HG03039 (cell line): ENCODE measurements around the gene NECAB3.

ENCODE experiments used
- ATAC-seq: cut with Tn5 transposase; IDR thresholded peaks from one replicate; pipeline ENCODE4 v1.9.1; 2021; ENCODE audit warnings: mild to moderate bottlenecking, moderate library complexity; ENCODE audit not compliant: unreplicated experiment

The NECAB3 gene

DNA sequence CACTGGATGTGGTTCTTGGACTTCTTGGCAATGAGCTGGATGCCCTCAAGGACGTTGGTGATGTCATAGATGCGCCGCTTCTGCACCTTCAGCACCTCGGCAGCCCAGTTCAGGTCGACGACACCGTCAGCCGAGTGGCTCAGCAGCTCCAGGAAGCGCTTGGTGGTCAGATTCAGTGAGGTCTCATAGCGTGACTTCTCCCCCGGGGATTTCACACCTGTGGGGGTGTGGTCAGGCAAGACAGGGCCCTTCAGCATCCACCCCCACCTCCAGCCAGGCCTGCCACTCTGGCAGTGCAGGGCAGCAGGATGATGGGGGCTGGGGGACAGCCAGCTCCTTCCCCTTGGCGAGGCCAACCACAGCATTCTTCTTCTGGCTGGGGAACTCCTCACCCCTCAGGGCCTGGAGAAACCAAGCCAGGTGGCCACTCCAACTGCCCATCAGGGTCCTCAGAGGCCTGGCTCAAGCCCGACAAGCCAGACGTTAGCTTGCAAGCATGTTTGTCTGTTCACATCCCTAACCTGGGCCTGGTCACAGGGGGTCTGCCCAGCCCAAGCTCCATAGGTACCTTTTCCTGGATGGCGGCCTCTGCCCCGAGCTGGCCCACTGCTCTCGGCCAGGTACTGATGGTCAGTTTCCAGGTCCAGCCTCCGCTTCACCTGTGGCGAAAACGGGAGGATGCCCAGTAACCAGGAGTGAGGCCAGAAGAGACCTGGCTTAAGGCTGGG is 5.7 kb upstream of the NECAB3 start:
- ATAC-seq = no peak

DNA sequence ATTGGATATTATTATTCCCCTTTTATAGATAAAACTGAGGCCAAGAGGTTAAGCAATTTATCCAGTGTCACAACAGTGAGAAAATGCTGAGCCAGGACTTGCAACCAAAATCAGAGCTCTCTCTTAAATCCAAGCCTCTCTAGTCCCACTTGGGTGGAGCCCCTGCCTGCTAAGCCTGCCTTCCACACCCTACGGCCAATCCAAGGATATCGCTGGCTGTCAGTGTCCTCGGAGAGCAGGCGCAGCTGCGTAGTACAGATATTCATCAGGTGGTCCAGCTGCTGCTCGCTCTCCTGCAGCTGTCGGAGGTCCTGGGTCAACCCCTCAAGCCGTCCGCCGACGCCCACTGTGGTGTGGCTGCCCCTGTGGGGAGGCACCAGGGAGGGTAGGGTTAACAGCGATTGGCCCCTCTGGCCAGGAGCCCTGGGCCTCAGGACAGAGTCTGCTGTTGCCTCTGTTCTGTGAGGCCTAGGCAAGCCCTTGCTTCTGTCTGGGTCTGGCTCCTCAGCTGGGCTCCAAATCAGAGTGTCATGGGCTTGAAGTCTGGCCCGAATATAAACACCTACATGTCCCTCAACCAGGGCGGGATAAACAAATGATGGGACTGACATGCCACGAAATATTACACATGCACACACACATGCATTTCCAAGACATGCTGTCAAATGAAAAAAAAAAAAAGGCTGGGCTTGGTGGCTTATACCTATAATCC is 3.9 kb upstream of the NECAB3 start:
- no peak for ATAC-seq

DNA sequence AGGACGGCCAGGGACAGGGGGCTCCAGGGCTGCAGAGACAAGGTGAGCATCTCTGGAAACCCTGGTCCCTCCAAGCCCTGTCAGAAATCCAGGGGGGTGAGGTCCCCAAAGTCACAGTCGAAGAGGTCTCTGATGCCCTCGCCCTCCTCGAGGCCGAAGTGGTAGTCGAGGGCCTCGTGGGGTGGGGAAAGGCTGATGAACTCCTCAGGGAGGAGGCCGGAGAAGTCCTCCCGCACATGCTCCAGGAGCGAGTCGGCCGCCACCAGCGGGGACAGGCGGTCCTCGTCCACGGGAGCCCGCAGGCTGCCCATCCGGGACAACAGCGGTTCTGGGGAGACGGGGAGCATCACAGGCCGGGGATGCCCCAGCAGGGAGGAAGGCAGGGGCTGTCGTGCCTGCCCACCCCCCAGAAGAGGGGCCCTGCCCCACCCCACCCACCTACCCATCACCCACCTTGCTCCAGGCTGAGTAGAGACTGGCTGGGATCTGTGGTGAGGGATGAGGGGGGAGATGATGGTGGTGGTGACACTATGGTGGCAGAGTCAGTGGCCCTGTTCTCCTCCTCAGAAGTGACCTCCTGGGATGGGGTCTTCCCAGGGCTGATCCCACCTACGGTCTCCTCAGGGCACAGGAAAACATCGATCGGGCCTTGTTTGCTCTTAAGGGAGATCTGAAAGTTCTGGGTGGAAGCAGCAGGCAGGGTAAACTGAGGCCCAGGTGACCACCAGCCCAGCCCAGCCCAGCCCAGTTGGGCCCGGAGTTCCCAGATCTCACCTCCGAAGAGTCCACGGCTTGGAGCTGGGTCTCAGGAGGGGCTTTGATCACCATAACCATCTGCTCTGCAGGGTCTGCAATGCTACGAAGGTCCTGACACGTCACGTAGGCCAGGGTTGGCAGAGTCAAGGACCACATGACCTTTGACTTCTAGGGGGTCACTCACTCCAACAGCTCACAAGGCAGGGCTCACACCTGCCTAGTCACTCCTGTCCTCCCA is 2.7 kb upstream of the NECAB3 start:
- ATAC-seq = no peak

DNA sequence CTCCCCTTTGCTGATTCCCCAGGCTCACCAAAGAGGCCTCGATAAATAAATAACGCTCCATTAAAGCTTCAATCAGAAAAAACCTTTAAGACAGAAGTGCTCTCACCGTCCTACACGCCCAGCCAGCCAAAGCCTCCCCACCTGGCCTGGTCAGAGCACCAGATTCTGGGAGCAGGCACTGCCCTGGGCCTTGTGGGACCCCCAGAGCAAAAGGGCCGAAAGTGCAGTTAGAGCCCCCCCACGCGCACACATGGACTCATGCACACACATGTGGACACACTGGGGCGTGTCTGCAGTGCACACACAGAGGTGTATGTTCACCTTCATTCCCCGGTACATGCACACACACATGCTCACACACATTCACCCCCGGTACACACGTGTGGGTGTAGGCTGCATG is 1.9 kb upstream of the NECAB3 start:
- ATAC-seq = no peak

DNA sequence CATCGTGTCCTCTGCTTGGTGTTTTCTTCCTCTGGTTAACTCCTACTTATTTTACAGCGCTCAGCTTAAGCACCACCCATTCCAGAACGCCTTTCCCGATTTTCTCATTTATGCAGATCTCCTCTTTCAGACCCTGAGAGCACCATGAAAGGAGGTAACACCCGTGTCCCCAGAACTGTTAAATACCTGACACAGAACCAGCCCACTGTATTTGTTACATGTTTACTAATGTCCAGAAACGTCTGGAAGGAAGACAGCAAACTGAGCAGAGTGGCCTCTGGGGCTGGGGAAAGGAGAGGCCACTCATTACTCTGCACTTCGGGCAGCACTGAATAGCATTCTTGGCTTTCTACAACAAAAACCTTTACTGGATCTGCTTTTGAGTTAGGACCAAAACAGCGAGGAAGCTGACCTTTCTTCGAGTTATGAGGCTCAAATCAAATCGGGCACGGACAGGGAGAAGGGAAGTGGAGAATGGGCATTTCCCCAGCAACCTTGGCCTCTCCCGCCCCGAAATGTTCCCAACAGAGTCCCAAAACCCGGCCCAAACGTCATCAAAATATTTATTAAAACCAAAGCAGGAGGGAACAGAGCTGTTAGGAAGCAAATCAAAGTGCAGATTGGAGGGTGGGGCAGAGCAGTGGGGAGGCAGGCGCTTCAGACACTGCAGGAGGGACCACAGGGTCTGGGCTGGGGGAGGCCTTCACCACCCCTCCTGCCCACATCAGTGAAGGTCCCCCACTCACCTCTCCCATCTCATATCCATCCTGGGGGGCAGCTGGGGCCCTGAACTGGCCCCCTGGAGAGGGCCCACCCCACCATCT is 1.1 kb upstream of the NECAB3 start:
- ATAC-seq = no peak

DNA sequence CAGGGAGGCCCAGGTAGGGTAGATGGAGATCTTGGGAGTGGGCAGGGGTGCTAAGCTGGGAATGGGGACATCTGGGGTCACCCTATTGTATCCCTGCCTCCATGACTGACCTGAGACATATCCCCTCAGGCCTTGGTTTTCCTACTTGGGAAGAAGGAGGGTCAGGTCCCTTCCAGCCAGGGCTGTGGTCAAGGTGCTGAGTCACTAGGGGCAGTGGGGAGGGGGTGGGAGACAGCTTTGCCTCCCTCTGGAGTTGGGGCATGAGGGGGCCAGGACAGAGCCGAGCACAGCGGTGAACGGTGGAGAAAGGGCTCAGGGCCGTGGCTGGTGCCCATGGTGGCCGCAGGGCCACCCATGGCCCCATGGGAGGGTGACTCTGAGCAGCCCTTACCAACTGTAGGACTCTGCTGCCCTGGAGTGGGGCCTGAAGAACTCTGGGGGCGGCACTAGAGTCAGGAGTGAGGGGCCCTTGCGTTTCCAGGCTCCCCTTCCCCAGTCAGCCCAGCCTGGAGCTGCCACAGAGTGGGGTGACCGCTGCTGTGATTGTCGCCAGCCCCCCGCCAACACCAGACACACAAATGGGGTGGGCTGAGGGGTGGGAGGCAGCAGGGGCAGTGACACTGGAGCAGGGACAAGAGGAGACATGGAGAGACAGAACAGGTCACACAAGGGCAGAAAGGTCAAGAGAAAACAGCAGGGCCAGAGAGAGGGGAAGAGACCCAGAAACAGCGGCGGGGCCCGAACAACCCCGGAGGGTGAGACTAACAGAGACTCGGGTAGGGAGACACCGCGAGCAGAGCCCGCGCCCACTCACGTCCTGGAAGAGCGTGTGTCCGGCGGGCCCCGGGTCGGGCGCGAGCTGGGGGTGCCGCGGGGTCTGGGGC is 576 bp downstream of the NECAB3 start:
- ATAC-seq = no peak

DNA sequence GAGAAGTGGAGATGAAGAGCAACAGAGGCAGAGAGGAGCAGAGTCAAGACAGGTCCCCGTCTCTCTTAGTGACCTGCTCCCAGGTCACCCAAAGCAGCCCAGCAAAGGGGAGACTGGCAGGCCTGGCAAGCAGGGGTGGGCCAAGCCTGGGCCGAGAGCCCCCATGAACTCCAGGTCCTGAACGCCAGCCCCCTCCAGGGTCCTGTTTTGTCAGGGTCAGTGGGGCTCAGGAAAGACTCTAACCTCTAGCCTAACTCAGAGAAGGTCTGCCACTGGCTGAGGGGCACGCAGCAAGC is 1.2 kb downstream of the NECAB3 start:
- no peak for ATAC-seq

DNA sequence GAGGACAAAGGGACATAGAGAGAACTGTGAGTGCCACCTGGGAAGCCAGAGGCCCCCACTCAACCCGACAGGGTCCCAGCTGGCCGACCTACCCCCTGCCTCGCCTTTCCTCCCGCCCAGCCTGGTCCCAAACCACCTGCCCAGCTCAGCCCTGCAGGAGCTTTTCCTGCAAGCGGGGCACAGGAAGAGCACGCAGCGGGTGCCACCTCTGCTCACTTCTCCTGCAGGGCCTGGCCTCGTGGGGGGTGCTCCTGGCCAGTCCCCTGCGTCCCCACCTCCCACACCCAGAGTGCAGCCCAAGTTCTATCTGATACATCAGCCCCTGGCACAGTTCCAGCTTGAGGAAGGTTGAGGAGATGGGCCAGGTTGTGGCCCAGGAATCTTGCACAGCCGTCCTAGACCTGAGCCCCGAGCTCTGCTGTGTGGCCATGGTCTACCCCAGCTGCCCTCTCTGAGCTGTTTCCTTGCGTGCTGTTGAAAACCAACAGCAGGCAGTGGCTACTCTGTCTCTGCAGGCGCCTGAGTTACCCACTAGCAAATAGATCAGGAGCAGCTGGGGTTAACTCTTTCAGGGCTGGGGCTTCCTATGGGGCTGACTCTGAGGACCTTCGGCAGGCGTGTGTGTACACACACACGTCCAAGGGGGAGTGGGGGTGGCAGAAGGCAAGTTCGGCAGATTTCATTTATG is 1.7 kb downstream of the NECAB3 start:
- ATAC-seq = no peak

DNA sequence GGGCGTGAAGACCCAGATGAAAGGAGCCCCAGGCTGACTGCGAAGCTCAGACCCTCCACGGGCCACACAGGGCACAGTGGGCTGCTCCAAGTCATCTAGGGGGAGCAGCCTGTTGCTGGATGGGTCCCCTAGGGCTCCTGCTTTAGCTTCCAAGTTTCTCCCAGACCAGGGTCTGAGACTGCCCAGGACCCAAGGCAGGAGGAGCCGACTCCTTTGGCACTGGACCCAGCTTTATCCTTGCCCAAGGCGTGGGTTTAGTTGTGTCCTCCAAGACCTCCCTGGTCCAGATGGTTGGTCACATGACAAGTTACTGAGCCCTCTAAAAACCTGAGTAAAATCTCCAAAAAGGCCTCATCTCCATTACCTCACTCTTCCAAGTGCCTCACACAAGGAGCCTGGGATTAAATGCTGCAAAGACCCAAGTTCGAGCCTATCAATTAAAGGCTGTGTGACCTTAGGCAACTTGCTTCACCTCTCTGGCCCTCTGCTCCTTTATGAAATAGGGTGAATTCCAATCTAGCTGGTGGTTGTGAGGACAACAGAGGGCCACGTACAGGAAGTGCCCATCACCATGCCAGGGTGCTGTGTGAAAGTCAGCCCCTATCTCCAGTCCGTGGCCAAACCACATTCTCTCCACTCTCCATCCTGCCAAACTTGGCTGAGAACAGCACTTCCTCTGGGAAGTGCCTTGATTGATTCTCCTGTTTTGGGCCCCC is 2.5 kb downstream of the NECAB3 start:
- ATAC-seq = no peak

DNA sequence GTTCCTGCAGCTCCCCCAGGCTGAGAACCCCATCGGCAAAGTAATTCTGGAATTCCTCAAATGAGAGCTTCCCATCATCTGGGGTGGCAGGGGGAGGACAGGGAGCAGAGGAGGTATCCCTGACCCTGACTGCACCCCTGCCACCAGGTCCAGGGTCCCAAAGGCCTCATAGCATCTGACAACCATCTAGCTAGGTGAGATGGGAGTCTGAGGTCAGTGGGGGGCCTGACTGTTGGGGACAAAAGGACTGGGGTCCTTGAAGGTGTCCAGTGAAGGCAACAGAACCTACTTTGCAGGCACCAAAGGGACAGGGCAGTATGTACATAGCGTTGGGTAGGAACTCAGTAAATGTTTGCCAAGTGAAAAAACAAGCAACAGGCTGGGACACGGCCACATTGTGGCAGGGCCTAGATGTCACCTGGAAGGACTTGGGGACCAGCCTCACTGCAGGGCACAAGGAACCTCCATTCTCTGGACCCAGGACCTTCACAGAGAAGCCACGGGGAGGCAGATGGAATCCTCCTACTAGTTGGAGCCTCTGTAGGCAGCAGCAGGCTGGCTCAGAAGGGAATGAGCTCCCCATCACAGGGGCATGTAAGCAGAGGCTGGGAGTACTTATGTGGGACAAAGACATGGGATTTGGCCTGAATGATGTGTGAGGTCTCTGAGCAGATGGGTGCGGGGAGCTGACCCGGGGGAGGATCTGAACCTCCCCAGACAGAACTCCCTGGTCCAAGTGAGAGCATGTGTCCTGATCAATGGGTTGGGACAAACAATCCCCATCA is 3.3 kb downstream of the NECAB3 start:
- no peak for ATAC-seq

DNA sequence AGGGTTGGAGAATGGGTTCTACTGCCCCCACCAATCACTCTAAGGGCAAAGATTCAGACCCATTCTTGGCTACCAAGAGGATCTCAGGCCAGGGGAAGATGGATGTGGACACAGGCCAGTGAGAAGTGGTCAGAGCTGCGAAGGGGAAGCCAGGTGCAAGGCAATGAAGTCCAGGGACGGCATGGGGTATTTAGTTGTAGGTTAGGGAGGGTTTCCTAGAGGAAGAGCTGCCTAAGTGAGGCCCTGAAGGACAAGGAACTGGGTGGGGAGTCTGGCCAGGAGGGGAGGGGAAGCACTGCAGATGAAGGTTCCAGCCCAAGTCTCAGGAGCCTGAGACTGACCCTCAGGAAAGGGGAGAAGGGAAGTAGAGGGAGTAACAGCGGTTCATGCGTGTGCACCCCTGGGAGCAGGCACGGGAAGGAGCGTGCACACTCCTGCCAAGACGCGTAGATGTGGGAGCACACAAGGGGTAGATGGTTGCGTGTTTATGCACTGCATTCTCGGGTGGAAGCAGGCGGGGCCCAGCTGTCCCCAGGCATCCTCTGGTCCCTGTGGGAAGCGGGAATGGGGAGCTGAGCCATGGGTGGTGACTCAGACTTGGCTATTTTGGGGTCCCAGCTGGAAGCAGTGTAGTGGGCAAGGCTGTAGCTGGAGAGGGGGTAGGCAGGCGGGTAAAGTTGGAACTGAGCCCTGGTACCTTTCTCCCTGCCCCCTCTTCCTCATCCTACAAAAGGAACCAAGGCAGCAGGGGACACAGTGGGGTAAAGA is 4.2 kb downstream of the NECAB3 start:
- no peak for ATAC-seq

DNA sequence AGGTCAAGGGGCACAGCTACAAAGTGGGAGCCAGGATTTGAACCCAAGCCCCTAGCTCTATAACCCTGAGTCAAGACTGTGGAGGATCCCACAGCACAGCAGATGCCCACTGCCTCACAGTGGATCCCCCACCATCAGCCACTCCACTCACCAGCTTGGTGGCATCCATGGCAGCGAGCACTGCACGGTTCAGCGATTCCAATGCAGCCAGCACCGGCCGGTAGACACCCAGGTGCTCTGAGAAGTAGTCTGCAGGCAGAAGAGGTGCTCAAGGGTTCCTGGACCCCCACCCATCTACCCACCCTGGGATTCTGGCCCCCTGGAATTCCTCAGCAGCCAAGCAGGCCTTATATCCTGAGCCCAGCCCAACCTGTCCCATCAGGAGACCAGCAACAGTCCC is 5.0 kb downstream of the NECAB3 start:
- ATAC-seq = no peak

DNA sequence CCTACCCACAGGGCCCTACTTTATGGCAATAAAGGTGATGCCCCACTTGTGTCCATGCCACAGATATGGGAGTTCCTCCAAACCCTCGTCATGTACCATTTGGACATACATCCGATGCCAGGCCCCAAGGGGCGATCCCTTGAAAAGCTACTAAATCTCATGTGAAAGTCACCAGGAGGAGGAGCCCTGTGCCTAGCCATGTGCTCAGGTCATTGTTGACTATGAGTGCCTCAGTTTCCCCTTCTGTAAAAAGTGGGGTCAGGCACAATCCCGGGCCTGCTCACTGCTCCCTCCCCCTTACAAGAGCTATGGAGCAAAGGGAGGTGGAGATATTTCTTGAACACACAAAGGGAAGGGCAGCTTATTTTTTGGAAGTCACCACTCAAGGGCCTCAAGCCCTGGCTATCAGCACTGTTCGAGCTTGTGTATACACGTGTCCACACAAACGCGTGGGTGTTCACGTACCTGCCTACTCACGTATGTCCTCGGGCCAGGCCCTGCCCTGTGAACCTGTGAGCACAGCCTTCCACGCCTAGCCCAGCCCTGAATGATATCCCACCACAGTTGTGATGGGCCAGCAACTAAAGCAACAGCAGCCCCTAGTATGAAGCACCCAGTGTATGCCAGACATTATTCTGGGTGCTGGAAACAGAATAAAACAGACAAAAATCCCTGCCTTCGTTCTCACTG is 5.6 kb downstream of the NECAB3 start:
- no peak for ATAC-seq

DNA sequence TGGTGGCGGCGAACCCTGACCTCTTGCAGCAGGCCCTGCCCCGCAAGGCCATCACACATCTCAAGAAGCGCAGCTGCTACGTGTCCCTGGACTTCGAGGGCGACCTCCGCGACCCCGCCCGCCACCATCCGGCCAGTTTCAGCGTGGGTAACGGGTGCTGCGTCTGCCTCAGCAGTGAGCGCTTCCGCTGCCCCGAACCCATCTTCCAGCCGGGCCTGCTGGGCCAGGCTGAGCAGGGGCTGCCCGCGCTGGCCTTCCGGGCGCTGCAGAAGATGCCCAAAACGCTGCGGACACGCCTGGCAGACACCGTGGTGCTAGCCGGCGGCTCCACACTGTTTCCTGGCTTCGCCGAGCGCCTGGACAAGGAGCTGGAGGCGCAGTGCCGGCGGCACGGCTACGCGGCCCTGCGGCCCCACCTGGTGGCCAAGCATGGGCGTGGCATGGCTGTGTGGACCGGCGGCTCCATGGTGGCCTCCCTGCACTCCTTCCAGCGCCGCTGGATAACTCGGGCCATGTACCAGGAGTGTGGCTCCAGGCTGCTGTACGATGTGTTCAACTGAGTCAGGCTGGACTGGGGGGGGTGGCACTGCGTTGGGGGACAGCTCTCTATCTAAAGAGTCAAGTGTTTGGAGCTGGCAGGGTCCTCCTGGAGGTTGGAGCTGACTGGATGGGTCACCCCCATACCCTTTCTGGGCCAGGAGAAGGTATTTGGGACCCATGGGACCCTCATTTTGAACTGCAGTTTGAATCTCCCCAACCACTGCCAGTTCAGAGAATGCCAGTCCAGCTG is 6.4 kb downstream of the NECAB3 start:
- no peak for ATAC-seq

DNA sequence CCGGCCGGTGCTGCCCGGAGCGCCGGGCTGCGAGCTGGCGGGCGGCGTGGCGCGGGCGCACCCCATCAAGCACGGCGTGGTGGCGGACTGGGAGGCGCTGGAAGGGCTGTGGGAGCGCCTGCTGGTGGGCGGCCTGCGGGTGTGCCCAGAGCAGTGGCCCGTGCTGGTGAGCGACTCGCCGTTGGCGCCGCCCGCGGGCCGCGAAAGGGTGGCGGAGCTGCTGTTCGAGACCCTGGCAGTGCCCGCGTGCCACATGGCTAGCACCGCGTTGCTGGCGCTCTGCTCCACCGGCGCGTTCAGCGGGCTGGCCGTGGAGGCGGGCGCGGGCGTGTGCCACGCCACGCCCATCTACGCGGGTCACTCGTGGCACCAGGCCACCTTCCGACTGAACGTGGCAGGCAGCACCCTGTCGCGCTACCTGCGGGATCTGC is 7.0 kb downstream of the NECAB3 start:
- ATAC-seq = peak; percentile 5
